HepG2 (cell line): ENCODE data around the gene VGF. TPM values are rescaled to one million over a fixed set of nuclear protein-coding genes. Genes with fewer than 3 reads are reported as not detected.

Experiments
- ATAC-seq: fragments of 200-7000 bp; cut with Tn5 transposase; 3 replicates; pipeline ENCODE4 v1.9.1; 2020; ENCODE audit warnings: mild to moderate bottlenecking, moderate library complexity
- BruUV-seq: library from RNA; stranded (reverse); fragments of 400-500 nt; replicated peaks from 2 replicates; lab custom pipeline; 2021; lab: Mats Ljungman, UMichigan
- CTCF ChIA-PET: fragments of 300-600 bp; formaldehyde crosslinking; extraction: SDS; loops from one replicate; lab custom pipeline; 2021; ENCODE audit warnings: low total read pairs, inconsistent platforms, low intra/inter-chr PET ratio; lab: Yijun Ruan, JAX
- POLR2A ChIA-PET: fragments of 350-600 bp; sonication (Branson Sonifier 250); formaldehyde crosslinking; loops from one replicate; lab custom pipeline; 2020; ENCODE audit warnings: antibody characterized with exemption, inconsistent platforms; lab: Yijun Ruan, JAX
- DNase-seq: peaks from one replicate; pipeline ENCODE4 v3.0.0-alpha.2; 2015; ENCODE audit warnings: low spot score
- FAIRE-seq: peaks from 3 replicates; lab custom pipeline; 2011; peaks lifted over from hg19 to GRCh38; lab: Jason Lieb, UNC
- H2AFZ ChIP-seq: one replicate; pipeline ENCODE4 v1.6.1; 2011; ENCODE audit warnings: low read length, inconsistent platforms
- H3K27ac ChIP-seq: fragments of 300-600 bp; 3 replicates; pipeline ENCODE4 v1.8.0; 2011; ENCODE audit warnings: mixed run types, mild to moderate bottlenecking, mixed read lengths, low read length, inconsistent platforms; ENCODE audit not compliant: insufficient read depth; ENCODE audit errors: extremely low read length
- H3K27me3 ChIP-seq, 2 experiments: fragments of 200-600 bp in 1 of 2; 2 replicates in 1 of 2; 3 replicates in 1 of 2; pipeline versions ENCODE4 v1.6.0 to v1.8.0; 2011; ENCODE audit warnings: low read length in 2 of 2, mild to moderate bottlenecking in 2 of 2, moderate library complexity in 2 of 2, inconsistent platforms in 1 of 2; ENCODE audit not compliant: insufficient read depth in 2 of 2, control insufficient read depth in 1 of 2
- H3K36me3 ChIP-seq, 2 experiments: fragments of 200-600 bp in 1 of 2; replicated peaks in 1 of 2; 2 replicates in 1 of 2; 3 replicates in 1 of 2; pipeline versions ENCODE4 v1.5.1 to v1.8.0; 2011; ENCODE audit warnings: low read length in 2 of 2, inconsistent platforms in 1 of 2; ENCODE audit not compliant: insufficient read depth in 2 of 2, control insufficient read depth in 1 of 2
- H3K4me1 ChIP-seq: 2 replicates; pipeline ENCODE4 v1.5.1; 2012; ENCODE audit warnings: low read length, inconsistent platforms; ENCODE audit not compliant: insufficient read depth
- H3K4me2 ChIP-seq: 2 replicates; pipeline ENCODE4 v1.6.0; 2011; ENCODE audit warnings: low read depth, low read length, inconsistent platforms
- H3K4me3 ChIP-seq, 3 experiments: fragments of 200-600 bp in 1 of 3; sonication (generic), shearing (Covaris generic) in 1 of 3; replicated peaks in 1 of 3; 2 replicates each; pipeline ENCODE4 v1.5.1; 2011 to 2016; ENCODE audit warnings: low read length in 3 of 3, inconsistent platforms in 2 of 3, low read depth in 2 of 3, mild to moderate bottlenecking in 2 of 3, control low read depth in 1 of 3, mixed read lengths in 1 of 3; ENCODE audit not compliant: insufficient read depth in 1 of 3
- H3K79me2 ChIP-seq: one replicate; pipeline ENCODE4 v1.6.1; 2011; ENCODE audit warnings: low read length, inconsistent platforms; ENCODE audit not compliant: insufficient read depth
- H3K9ac ChIP-seq: 2 replicates; pipeline ENCODE4 v1.6.0; 2011; ENCODE audit warnings: mild to moderate bottlenecking, low read depth, low read length, inconsistent platforms; ENCODE audit not compliant: insufficient read depth
- H3K9me3 ChIP-seq: 2 replicates; pipeline ENCODE4 v1.5.1; 2012; ENCODE audit warnings: mild to moderate bottlenecking, low read length
- H4K20me1 ChIP-seq: 2 replicates; pipeline ENCODE4 v1.6.0; 2011; ENCODE audit warnings: inconsistent platforms, mild to moderate bottlenecking, low read length, moderate library complexity; ENCODE audit not compliant: insufficient read depth
- GABPA ChIP-seq, 2 experiments: IDR thresholded peaks; 2 replicates each; pipeline ENCODE4 v1.6.1; 2011 to 2016; ENCODE audit warnings: low read depth in 2 of 2, low read length in 1 of 2, missing biosample characterization in 1 of 2, missing genetic modification characterization in 1 of 2
- RBFOX2 ChIP-seq: fragments of 200-400 bp; formaldehyde crosslinking; IDR thresholded peaks from 2 replicates; pipeline ENCODE4 v1.6.1; 2017; ENCODE audit warnings: low read depth, mild to moderate bottlenecking, low read length
- U2AF2 ChIP-seq: fragments of 200-400 bp; formaldehyde crosslinking; IDR thresholded peaks from 2 replicates; pipeline ENCODE4 v1.6.1; 2017; ENCODE audit warnings: low read depth, mild to moderate bottlenecking, low read length
- ZNF280D ChIP-seq: sonication (generic); formaldehyde crosslinking; IDR thresholded peaks from 2 replicates; pipeline ENCODE4 v1.5.1; 2020; ENCODE audit warnings: mild to moderate bottlenecking, missing genetic modification reagents
- ZNF691 ChIP-seq: sonication (generic); formaldehyde crosslinking; IDR thresholded peaks from 2 replicates; pipeline ENCODE4 v1.4.0; 2020; ENCODE audit warnings: missing genetic modification reagents, low read depth, mild to moderate bottlenecking, borderline replicate concordance
- WGBS: methylation state at CpG from one replicate; pipeline ENCODE4 v1.1.6; 2017; ENCODE audit warnings: low lambda C conversion rate; 5-methylcytosine and 5-hydroxymethylcytosine counted together
- in situ Hi-C: cut with HindIII; loops from 2 replicates; pipeline ENCODE4 v1.10.0; 2017; ENCODE audit warnings: low pct_unique_long_range_greater_than_20kb; ENCODE audit not compliant: extremely low pct_ligation_motif_present
- intact Hi-C: fragments of 100-400 bp; cut with micrococcal nuclease; formaldehyde crosslinking; loops from one replicate; pipeline ENCODE4 v1.10.0; 2022; ENCODE audit not compliant: unreplicated experiment
- polyA plus RNA-seq, 8 experiments: library from polyadenylated mRNA; depleted of rRNA in 3 of 8; stranded (reverse) in 7 of 8; unstranded in 1 of 8; fragments of >200 nt; fragmentation: Illumina TruSeq in 4 of 8; extraction: Trizol in 4 of 8; gene quantifications; 2 replicates each; pipeline versions ENCODE4 v1.2.1 to v1.2.3, GENCODE V29; 2011 to 2016; ENCODE audit warnings: low read depth in 4 of 8, missing spikeins in 1 of 8, mixed read lengths in 1 of 8; ENCODE audit not compliant: insufficient read depth in 1 of 8
- total RNA-seq, 5 experiments: library from RNA; depleted of rRNA; stranded (reverse); fragments of >200 nt; fragmentation: Illumina TruSeq; extraction: Trizol; gene quantifications; 2 replicates each; pipeline ENCODE4 v1.2.3, GENCODE V29; 2016; ENCODE audit warnings: low read depth in 1 of 5
- TF ChIP-seq, protein P1 (sequence below): sonication (generic); formaldehyde crosslinking; IDR thresholded peaks from 2 replicates; pipeline ENCODE4 v1.5.0; 2020; ENCODE audit warnings: mild to moderate bottlenecking, missing genetic modification reagents
- TF ChIP-seq, protein P2 (sequence below): sonication (generic); formaldehyde crosslinking; IDR thresholded peaks from 2 replicates; pipeline ENCODE4 v1.4.0; 2020; ENCODE audit warnings: missing genetic modification reagents
- TF ChIP-seq, protein P3 (sequence below): IDR thresholded peaks from 2 replicates; pipeline ENCODE4 v1.6.1; 2016; ENCODE audit warnings: low read depth, borderline replicate concordance

VGF gene
- total and polyA plus RNA-seq, 2 of the 13 experiments (the other 11 are each of a cell fraction or from before 2014, with no cell fraction given), result 0.12 to 0.46 TPM

DNA sequence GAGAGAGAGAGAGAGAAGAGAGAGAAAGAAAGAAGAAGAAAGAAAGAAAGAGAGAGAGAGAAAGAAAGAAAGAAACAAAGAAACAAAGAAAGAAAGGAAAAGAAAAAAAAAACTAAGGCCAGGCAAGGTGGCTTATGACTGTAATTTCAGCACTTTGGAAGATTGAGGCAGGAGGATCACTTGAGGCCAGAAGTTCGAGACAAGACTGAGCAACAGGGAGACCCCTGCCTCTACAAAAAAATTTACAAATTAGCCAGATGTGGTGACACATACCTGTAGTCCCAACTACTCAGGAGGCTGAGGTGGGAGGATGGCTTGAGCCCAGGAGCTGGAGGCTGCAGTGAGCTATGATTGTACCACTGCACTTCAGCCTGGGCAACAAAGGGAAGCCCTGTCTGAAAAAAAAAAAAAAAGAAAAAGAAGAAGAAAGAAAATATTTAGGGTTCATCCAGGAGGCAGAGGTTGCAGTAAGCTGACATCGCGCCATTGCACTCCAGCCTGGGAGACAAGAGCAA lies 35.7 kb downstream of the VGF start:
- H3K27ac ChIP-seq, result no peak overlapping the region
- no peak overlapping the region for H2AFZ ChIP-seq
- H3K4me1 ChIP-seq, result peaks cover 73% of the 10 kb centered on the region
- H3K27me3 ChIP-seq, result no peaks in the 10 kb centered on the region; a peak in 1 of 5 replicates
- intact Hi-C loops, result no loop called here
- 95% methylated on average over 3 of the region's 3 CpGs for WGBS
- BruUV-seq, result no TSS peak
- ATAC-seq, result no peak
- ChIA-PET POLR2A (interaction anchor here (0.8 to 1.2 kb wide), 2 partner anchors 8 to 179 kb away, joined by 4 to 7 read pairs; no protein-coding TSS in a partner anchor), CTCF (no interaction called here)
- H3K4me3 ChIP-seq, result no peak overlapping the region
- no peak overlapping the region for H3K9ac ChIP-seq
- peaks cover 12% of the 10 kb centered on the region for H3K79me2 ChIP-seq
- H4K20me1 ChIP-seq, result peaks cover 57% of the 10 kb centered on the region; the same call in 1 of the 2 replicates
- peaks cover 11 to 51% of the 10 kb centered on the region in 2 experiments; a peak in 4 of 5 replicates for H3K36me3 ChIP-seq
- H3K9me3 ChIP-seq, result no peaks in the 10 kb centered on the region
- peak overlapping the region; percentile 37; the same call in 1 of the 2 replicates for H3K4me2 ChIP-seq
- TF ChIP-seq GABPA (IDR thresholded peaks at IDR 0.05; ENCODE audit: low read depth, low read length), result no peak
- no peak for TF ChIP-seq GABPA (CRISPR knock-in tag; IDR thresholded peaks at IDR 0.05; ENCODE audit: low read depth)
- TF ChIP-seq ZNF280D, result no peak
- TF ChIP-seq RBFOX2, result 0 out of 2 replicates have a peak, but pooled peaks have one; percentile 28
- TF ChIP-seq, protein P1, sequence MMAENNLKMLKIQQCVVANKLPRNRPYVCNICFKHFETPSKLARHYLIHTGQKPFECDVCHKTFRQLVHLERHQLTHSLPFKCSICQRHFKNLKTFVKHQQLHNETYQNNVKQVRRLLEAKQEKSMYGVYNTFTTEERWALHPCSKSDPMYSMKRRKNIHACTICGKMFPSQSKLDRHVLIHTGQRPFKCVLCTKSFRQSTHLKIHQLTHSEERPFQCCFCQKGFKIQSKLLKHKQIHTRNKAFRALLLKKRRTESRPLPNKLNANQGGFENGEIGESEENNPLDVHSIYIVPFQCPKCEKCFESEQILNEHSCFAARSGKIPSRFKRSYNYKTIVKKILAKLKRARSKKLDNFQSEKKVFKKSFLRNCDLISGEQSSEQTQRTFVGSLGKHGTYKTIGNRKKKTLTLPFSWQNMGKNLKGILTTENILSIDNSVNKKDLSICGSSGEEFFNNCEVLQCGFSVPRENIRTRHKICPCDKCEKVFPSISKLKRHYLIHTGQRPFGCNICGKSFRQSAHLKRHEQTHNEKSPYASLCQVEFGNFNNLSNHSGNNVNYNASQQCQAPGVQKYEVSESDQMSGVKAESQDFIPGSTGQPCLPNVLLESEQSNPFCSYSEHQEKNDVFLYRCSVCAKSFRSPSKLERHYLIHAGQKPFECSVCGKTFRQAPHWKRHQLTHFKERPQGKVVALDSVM (CRISPR knock-in tag), result peak; percentile 74
- TF ChIP-seq, protein P2, sequence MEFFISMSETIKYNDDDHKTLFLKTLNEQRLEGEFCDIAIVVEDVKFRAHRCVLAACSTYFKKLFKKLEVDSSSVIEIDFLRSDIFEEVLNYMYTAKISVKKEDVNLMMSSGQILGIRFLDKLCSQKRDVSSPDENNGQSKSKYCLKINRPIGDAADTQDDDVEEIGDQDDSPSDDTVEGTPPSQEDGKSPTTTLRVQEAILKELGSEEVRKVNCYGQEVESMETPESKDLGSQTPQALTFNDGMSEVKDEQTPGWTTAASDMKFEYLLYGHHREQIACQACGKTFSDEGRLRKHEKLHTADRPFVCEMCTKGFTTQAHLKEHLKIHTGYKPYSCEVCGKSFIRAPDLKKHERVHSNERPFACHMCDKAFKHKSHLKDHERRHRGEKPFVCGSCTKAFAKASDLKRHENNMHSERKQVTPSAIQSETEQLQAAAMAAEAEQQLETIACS, result no peak
- no peak for TF ChIP-seq U2AF2
- TF ChIP-seq ZNF691 (CRISPR knock-in tag), result 0 out of 2 replicates have a peak, but pooled peaks have one; percentile 5
- TF ChIP-seq, protein P3, sequence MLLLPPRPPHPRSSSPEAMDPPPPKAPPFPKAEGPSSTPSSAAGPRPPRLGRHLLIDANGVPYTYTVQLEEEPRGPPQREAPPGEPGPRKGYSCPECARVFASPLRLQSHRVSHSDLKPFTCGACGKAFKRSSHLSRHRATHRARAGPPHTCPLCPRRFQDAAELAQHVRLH (CRISPR knock-in tag), result no peak
- in situ Hi-C loops, result no loop called here
- FAIRE-seq, result no peak
- no peak for DNase-seq
